Fibroblast of skin of scalp (primary cell): ENCODE results near the gene TVP23C.
A peak's percentile ranks its signal among the peaks of the same experiment; 100 is the strongest.
"Not testable (repeated sequence)": the region's sequence is repeated elsewhere in the genome, so short reads cannot be mapped to it uniquely, and the experiment has no call there.

ENCODE experiments used
- DNase-seq: peaks from one replicate; pipeline ENCODE4 v3.0.0-alpha.2; 2013

The TVP23C gene

DNA sequence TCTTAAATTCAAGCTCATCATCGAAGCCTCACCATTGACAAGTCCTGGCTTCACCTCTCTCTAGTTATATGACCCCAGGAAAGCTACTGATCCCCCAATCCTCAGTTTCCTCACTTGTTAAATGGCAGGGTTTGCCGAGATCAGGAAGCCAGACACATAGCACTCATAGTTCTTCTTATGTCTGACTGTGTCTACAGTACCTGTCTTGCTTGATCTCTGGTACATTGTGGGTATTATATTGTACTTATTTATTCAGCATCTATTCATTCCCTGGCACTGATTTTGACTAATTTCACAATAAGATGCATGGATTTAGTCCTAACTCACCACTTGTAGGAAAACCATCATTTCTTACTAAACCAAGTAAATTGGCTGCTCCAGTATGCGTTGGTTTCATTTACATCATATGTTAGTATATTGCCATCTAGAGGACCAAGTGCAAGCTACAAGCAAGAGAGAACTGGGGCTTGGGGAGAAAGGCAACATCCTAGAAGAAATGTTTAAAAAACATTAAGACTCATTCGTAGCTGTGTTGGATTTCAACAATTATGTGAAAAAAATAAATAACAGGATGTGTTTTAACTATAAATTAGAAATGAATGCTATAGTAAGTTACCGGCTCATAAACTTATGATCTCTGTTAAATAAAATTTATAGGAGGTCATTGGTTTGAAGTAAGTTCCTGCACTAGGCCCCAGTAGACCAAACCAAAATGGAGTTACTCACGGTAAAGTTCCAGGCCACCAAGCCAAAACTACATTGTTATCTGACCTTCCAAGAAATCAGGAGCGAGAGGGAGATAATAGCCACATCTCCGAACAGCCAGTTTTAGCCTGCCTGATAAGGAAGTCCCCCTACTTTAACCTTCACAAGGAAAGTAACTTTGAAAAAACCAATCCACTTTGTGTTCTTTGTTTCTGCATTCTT lies 36.7 kb downstream of the TVP23C start:
- DNase-seq = peak; percentile 76

DNA sequence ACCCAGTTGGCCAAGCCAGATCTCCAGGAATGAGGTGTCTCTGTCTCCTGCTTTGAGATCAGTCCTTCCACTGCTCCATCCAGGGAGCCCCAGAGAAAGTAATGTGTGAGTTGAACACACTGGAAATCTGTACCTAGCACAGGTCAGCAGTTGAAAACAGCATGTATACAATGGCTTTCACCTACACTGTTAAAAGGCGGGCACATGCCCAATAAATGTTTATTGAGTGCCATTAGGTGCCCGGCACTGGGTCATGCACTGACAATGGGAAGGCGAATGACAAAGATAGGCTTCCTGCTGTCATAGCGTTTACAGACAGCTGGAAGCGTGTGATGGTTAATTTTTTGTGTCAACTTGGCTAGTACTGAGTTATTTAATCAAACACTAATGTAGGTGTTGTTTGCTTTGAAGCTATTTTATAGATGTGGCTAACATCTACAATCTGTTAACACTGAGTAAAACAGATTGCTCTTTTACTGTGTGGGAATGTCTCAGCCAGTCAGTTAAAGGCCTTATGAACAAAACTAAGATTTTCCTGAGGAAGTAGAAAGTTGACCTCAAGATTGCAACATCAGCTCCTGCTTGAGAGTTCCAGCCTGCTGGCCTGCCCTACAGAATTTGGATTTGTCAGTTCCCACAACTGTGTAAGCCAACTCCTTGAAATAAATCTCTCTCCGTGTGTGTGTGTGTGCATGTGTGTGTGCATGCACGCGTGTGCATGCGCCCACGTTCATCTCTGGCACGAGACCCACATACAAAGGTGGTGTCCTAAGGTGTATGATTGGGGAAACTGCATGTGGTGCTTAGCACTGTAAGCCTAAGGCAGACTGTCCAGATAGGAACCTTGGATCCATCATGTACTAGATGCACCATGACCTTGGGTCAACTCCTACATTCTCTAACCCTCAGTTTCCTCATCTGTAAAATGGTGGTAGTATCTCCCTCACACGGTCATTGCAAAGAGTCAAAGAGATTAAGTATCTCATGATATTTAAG lies 38.0 kb downstream of the TVP23C start:
- DNase-seq = not testable (repeated sequence)

DNA sequence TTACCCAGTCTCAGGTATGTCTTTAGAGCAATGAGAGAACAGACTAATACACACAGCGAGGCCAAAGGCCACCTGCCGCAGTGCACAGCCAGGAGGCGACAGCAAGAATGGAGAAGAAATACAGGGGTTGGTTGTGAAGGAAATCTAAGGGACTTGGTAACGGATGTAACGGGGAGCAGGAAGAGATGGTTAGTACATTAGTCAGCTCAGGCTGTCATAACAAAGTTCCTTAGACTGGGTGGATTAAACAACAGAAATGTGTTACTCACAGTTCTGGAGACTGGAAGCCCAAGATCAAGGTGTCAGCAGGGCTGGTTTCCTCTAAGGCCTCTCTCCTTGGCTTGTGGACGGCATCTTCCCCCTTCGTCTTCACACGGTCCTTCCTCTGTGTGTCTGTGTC lies 47.1 kb downstream of the TVP23C start:
- DNase-seq = peak; percentile 35

DNA sequence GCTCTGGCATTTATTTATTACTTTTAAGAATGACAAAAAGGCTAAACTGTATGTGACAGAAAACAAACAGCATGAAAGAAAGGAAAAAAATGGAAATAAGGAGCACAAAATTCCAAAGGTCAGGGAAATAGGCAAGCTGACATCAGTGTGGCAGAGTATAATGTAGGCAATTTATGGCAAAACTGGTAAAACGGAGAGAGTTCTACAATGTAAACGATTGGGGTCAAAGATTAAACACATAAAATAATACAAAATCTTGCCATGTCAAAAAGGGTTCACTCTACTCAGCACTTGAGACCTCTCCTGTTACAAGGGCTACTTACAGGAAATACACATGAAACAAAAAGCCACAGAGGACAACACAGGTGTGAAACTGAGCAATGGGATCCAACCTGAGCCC lies 48.8 kb downstream of the TVP23C start:
- DNase-seq = no peak

DNA sequence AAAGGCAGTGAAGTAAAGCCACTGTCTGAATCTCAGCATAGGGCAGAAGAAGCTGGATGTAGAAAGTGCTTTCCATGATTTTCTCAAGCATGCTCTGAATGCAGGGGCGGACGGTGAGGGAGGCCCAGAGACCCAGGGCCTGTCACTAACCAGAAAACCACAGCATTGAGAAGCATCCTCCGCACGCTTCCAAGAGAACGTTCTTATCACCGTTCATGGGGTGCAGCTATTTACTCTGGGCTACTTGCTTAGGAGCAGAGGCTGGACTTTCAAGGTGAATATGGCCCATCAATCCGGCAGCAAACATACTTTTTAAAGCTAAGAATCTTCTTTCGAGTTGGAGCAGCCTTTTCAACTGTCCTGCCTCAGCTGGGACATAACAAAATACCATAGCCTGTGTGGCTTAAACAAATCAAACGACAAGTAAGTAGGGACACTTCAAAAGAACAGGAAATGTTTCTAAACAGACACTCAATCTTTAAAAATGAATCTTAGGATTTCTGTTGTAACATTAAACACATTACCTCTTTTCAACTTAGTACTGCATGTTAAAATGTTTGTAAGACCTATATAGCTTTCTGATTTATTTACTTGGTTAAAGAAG lies 49.3 kb downstream of the TVP23C start:
- no peak for DNase-seq

DNA sequence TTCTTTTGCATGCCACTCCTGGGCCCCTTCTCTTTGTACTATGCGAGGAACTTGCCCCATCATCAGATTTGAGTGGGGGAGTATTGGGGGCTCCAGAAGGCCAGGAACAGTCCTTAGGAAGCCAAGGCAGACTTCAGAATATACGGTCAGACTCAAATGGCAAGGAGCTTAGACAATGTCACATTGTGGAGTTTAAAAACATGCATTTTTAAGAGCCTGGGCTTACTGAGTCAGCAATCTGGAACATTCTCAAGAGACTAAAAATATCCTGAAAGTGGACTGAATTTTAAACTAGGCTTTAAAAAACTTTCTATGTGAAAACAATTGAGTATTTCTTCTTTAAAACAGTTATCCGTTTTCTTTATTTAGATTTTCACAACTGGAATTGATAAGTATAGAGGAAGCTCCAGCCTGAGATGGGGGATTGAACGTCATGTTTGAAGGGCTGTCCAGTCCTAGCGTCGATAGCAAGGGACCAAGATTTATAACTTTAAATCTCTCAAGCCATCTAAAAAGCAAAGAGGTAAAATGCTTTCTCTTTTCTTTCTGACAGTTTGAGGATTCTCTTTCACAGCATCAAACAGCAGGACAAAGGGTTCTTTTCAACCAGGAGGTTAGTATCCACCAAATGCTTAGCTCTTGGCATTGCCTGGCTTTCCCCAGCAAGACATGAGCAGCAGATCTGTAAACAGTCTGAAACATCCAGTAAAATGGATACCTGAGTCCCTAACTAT lies 50.1 kb downstream of the TVP23C start:
- DNase-seq = peak; percentile 50

DNA sequence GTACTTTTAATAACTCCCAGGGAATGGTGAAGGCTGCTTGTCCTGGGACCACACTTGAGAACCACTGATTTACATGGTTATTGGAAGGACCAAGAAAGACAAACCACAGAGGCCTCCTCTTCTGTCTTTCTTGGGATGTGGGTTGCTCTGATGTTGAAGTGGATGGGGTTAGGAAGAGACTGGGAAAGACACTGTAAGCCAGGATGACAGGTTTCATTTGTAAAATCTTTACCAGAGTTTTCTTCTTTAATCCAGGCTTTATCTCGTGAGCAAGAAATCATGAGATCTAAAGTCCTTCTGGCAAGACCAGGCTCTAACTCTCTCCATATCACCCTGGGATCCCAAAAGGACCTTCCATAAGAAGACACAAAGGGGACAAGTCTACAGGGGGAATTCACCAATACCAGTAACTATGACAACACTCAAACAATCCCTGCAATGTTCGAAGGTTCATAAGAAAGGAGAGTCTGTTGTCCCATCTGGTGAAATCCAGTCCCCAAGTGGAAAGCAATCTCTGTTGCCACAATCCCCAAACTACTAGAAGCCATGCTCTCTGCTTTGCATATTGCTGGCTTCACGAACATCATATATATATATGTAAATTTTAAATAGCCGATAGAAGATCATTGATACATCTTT lies 51.1 kb downstream of the TVP23C start:
- no peak for DNase-seq

DNA sequence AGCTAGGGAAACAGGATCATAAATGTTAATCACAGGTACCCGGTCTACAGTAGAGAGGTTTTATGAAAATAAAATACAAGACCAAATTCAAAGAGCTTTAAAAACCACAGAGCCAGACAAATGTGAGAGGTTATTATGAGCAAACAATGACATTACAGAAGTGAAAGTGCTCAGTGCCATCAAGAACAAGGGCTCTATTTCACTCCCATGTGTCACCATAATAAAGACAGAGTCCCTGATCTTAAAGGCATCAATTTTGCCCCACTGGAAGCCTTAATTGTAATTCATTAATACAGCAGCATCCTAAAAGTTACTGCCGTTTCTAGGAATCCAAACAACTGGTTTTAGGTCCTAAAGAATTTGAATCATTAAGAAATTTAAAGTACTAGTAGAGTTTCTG lies 52.1 kb downstream of the TVP23C start:
- DNase-seq = no peak

DNA sequence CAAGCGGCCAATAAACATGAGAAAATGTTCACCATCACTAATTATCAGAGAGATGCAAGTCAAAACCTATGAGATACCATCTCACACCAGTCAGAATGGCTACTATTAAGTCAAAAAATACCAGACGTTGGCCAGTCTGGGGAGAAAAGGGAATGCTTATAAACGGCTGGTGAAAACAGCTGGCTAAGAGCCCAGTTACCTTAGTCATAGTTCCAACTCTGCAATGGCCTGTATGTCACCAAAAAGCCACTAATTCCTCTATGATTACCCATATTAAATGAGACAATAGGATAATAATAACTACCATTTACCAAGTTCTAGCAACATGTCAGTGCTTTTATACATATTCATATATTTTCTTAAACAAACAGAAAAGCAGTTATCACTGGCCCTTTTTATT lies 52.9 kb downstream of the TVP23C start:
- DNase-seq = peak; percentile 86

DNA sequence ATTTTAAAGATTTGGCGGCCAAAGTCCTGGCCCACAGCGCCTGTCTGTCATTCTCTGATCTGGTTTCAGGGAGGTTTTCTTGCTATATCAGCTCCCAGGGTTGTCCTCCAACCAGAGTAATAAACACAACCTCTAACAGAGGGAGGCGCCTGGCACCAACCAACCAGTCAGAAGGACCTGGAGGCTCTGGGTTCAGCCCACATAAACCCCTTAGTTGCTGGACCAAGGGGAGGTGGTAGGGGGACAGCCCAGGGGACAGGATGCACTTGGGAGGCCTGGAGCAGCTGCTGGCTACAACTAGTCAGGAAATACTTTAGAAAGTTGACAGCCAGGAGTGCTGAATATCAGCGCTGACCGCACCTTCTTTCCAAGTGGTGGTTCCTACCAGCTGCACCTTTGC lies 54.2 kb downstream of the TVP23C start:
- no peak for DNase-seq

DNA sequence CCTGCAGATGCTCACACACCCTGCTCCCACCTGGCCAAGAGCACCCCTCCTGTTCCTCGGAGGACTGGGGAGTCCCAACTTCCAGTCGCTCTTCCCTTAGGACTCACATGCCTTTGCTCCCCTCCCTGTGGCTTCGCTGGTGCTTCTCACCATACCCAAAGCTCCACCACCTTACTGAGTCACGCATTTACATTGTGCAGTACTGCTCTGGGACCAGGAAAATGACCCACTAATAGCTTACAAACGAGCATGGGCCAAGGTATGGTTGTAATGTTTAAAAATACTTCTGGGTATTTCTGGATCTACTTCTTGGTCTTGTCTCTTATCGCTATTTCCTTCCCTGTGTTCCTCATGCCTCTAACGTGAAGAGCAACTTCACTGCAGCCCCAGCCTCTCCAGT lies 54.8 kb downstream of the TVP23C start:
- DNase-seq = no peak

DNA sequence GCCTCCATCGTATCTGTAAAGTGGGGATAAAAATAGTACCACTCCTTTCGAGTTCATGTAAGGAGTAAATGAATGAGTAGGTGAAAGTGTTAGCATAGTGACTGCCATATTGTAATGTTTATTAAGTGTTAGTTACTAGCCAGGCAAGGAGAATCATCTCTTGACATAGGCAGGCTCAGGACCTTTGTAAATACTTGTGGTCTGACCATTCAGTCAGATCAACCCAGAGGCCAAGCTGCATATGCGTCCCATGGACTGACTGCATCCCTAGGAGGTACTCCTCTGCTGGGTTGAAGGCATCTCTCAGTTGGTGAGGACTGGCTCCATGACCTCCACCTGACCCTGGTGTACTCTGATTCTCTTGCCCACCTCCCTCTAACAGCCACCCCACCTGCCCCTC lies 55.4 kb downstream of the TVP23C start:
- DNase-seq = no peak

DNA sequence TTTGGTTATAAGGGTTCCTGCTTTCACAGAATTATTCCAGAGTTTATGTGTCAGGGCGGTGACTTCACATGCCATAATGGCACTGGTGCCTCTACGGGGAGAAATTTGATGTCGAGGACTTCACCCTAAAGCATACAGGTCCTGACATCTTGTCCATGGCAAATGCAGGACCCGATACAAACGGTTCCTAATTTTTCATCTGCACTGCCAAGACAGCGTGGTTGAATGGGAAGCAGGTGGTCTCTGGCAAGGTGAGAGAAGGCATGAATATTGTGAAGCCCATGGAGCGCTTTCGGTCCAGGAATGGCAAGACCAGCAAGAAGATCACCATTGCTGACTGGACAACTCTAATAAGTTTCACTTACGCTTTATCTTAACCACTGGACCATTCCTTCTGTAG lies 56.3 kb downstream of the TVP23C start:
- DNase-seq = no peak

DNA sequence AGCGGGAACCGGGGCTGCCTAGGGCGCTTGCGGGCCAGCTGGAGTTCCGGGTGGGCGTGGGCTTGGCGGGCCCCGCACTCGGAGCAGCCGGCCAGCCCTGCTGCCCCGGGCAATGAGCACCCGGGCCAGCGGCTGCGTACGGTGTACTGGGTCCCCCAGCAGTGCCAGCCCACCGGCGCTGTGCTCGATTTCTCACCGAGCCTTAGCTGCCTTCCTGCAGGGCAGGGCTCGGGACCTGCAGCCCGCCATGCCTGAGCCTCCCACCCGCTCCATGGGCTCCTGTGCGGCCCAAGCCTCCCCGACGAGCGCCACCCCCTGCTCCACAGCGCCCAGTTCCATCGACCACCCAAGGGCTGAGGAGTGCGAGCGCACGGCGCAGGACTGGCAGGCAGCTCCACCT lies 57.6 kb downstream of the TVP23C start:
- DNase-seq = not testable (repeated sequence)

DNA sequence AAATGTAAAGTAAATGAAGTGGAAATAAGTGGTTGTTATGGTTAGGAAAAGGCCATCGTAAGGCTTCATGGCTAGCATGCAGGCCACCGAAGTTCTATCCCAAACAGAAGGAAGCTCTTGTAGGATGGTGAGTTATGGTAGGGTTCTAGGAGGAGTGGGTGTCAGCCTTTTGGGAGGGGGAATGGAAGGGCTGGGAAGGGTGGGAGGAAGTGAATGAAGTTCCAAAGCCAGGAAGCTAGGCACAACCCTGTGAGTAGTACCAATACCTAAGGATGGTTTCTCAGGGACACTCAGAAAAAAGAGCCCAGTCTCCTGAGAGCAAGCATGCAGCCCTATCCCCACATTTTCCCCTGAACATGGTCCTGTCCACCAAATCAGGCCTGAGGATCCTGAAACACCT lies 59.6 kb downstream of the TVP23C start:
- no peak for DNase-seq

DNA sequence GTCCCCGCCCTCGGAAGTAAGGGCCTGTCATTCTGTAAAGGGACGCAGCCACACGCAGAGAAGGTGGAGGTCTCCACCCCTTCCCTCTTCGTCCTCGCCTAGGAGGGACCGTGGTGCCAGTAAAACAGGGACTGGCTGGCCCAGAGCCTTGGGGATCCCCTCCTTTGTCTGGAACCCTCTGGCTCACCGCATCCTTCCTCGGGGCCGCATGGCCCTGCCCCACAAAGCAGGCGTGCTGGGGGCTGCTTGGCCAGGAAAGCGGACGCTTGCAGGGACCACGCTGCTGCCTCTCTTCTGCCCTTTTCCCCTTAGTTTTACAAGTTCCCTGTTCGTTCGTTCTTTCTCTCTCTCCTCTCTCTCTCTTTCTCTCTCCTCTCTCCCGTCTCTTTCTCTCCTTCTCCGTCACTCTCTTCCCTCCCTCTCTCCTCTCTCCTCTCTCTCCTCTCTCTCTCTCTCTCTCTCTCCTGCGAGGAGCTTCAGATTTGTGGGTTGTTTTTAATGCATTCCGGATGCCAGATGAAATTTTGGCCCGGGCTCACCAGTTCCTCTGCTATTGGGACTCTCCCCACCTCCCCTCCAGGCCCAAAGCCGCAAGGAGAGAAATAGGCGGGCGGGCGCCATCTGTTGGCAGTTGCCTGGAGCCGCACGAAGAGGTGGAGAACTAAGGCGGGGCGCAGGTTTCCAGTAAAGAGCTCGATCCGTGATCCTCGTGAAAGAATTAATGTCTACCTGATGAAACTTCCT lies 60.7 kb downstream of the TVP23C start:
- DNase-seq = peak; percentile 98

DNA sequence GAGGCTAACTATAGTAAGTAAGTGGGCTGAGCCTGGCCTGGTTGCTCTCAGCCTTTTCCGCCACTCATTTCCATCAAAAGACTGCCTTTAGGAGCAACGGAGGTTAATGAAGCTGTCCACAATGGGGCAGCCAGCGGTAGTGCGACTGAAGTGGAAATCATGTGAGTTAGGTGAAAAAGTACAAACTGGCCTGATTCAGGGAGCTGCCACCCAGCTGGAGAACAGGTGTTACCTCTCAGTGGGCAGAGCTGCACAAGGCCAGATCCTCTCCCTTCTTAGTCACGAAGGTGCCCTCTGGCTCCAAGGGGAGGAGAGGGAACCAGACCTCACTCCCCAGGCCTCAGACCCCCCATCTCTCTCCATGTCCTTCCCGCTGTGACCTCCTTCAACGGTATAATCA lies 61.5 kb downstream of the TVP23C start:
- DNase-seq = no peak

DNA sequence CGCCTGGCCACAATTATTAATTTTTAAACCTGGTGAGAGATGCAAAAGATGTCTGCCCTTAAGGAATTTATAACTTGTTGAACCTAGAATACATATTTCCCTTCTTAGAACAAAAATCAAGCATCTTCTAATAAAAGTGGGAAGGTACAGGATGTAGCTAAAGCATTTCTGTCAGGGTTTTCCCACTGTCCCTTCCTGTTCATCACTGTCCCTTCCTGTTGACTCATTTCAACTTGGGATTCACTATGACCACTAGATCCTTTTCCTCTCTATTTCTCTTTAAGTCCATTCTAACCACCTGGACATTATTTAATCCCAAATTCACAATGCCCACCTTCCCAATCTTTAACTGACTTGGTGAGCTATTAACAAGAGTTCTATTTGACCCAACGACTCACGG lies 62.0 kb downstream of the TVP23C start:
- no peak for DNase-seq

DNA sequence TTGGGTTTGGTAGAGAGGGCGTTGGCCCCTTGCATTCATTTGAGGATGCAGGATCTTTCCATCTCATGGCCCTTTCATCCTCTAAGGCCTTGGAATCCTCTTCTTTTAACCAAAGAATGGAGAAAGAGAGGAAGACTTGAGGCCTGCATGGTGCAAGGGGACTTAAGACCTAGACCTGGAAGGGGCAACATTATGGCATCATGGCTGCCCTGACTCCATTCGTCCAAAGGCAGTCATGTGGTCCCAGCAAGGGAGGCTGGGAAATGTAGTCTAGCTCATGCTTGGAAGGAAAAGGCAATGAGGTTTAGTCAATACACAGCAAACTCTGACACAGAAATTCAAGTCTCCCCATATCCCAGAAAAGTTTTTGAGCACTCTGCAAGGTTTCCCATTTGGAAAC lies 65.2 kb downstream of the TVP23C start:
- no peak for DNase-seq

DNA sequence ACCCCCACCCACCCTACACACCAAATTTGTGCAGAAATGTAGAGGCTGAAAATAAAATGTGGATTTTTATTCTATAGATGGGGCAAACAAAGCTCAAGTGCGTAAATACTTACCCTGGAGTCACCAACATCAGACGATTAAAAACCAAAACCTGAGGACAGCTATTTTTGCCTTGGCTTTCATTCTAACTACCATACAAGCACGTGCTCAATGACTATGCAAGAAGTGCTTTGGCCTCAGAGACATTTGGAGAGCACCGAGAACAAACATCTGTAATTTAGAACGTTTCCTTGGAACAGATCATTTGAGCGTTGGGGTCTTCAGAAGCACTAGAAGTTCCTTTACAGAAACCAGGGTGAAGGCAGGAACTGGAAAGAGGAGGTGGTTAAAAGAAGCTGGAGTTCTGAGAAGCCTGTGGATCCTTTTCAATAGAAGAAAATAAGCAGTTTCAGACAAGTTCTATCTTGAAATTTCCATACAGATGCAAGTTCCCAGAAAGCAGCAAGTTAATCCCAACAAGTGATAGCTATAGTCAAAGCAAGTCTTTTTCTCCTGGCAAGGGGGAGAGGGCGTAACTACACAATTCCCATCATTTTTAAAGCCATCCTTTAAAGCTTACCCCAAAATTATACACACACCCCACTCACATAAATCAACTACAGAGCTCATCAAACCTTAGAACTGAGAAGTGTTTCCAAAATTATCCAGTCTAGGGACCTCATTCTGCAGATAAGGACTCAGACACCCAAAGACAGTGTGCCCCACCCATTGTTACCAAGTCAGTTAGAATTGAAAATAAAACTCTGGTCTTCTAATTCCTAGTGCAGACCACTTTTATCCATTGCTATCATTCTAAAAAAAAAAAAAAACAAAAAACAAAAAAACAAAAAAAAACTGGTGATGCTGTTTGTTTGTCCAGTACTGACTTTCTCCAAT lies 66.3 kb downstream of the TVP23C start:
- DNase-seq = no peak
